ENCODE data around the gene LPP.

GRCh38 chr3:188584162-188584529 lies 430.2 kb downstream of the LPP start:
- TF ChIP-seq CTCF (IDR thresholded peaks at IDR 0.05) (no peak), ZFX (IDR thresholded peaks at IDR 0.05; ENCODE audit: borderline replicate concordance) (no peak)

Measured in 22Rv1 (cell line).